Measurements from ENCODE around the gene TBC1D21.
"Not testable (repeated sequence)": the region's sequence is repeated elsewhere in the genome, so short reads cannot be mapped to it uniquely, and the experiment has no call there.

Gene TBC1D21

GRCh38 chr15:73934281-73934680 is 60.9 kb downstream of the TBC1D21 start:
- DNase-seq (ENCODE audit: low read depth in 1 of 2, low spot score in 1 of 2): peak; percentile 46 to 49
- in situ Hi-C loops (cut with HindIII; ENCODE audit: low pct_unique_long_range_greater_than_20kb, low sequenced_read_pairs): no loop called here
- no peak for TF ChIP-seq JUND (IDR thresholded peaks at IDR 0.05; ENCODE audit: low read depth)

DNA sequence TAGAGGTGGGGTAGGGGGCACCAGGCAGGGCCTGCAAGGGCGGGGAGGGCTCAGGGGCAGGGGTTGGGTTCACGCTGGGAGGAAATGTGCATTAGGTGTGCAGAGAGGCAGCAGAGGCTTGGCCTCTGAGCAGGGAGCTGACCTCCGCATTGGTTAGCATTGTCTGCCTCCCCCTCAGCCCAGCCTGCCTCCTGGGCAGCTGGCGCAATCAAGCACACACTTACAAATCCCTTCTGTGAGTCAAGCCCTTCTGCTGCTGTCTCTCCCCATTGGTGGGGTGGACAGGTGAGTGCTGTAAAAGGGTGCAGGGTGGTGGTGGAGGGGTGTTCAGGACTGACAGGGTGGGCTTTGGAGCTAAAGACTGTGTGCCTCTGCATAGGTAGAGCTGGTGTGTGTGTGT is 62.2 kb downstream of the TBC1D21 start:
- DNase-seq (ENCODE audit: low read depth in 1 of 2, low spot score in 1 of 2): no peak
- in situ Hi-C loops (cut with HindIII; ENCODE audit: low pct_unique_long_range_greater_than_20kb, low sequenced_read_pairs): no loop called here
- no peak for TF ChIP-seq JUND (IDR thresholded peaks at IDR 0.05; ENCODE audit: low read depth)

DNA sequence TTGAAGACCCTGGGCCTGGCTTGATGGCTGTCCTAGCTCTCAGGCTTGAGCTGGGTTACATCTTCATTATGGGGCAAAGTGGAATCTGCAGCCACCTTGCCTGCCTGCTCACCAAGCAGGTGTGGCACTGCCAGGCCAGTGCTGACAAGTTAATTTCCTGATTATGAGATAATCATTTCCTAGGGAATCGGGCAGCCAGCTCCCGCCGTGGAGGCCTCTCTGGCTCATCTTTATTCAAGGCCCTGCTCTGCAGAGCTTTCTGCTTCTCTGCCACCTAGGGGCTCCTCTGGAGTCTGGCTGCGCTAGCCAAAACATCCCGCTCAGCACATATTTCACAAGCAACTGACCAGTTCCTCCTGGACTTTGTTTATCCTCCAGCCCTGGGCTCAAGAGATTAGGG is 62.8 kb downstream of the TBC1D21 start:
- in situ Hi-C loops (cut with HindIII; ENCODE audit: low pct_unique_long_range_greater_than_20kb, low sequenced_read_pairs): no loop called here
- no peak for TF ChIP-seq JUND (IDR thresholded peaks at IDR 0.05; ENCODE audit: low read depth)
- DNase-seq (ENCODE audit: low read depth in 1 of 2, low spot score in 1 of 2): peak; percentile 42 to 59

GRCh38 chr15:73936588-73937290 is 63.4 kb downstream of the TBC1D21 start:
- in situ Hi-C loops (cut with HindIII; ENCODE audit: low pct_unique_long_range_greater_than_20kb, low sequenced_read_pairs): no loop called here
- no peak for DNase-seq (ENCODE audit: low read depth in 1 of 2, low spot score in 1 of 2)
- TF ChIP-seq JUND (IDR thresholded peaks at IDR 0.05; ENCODE audit: low read depth): no peak

- TF ChIP-seq JUND (IDR thresholded peaks at IDR 0.05; ENCODE audit: low read depth): no peak
- DNase-seq (ENCODE audit: low read depth in 1 of 2, low spot score in 1 of 2): no peak
- in situ Hi-C loops (cut with HindIII; ENCODE audit: low pct_unique_long_range_greater_than_20kb, low sequenced_read_pairs): no loop called here
These were observed 63.9 kb downstream of the TBC1D21 start for GRCh38 chr15:73937296-73937695.

DNA sequence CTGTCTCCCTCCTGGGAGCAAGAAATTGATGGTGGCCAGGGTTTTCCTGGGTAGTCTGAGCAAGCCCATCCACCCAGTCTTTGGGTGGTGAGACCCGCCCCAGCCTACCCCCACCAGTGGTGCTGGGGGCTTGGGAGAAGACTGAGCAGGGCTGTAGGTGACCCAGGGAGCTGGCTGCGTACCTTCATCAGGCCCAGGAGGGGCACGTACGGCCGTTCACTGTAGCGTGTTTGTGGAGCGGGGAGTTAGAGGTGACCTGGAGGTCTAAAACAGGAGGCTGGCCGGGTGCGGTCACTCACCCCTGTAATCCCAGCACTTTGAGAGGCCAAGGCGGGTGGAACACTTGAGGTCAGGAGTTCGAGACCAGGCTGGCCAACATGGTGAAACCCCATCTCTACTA is 64.4 kb downstream of the TBC1D21 start:
- in situ Hi-C loops (cut with HindIII; ENCODE audit: low pct_unique_long_range_greater_than_20kb, low sequenced_read_pairs): no loop called here
- TF ChIP-seq JUND (IDR thresholded peaks at IDR 0.05; ENCODE audit: low read depth): no peak
- no peak for DNase-seq (ENCODE audit: low read depth in 1 of 2, low spot score in 1 of 2)

DNA sequence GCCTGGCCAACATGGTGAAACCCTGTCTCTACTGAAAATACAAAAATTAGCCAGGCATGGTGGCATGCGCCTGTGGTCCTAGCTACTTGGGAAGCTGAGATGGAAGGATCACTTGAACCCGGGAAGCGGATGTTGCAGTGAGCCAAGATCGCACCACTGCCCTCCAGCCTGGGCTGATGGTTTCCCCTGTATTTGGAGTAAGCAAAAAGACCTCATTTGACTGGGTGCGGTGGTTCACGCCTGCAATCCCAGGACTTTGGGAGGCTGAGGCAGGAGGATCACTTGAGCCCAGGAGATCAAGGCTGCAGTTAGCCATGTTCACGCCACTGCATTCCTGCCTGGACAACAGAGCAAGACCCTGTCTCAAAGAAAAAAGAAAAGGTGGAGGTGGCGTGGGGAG is 65.2 kb downstream of the TBC1D21 start:
- in situ Hi-C loops (cut with HindIII; ENCODE audit: low pct_unique_long_range_greater_than_20kb, low sequenced_read_pairs); DNase-seq (ENCODE audit: low read depth in 1 of 2, low spot score in 1 of 2): not testable (repeated sequence)

Data from T47D (cell line).